Measurements from ENCODE around the gene DLL1.

DNA sequence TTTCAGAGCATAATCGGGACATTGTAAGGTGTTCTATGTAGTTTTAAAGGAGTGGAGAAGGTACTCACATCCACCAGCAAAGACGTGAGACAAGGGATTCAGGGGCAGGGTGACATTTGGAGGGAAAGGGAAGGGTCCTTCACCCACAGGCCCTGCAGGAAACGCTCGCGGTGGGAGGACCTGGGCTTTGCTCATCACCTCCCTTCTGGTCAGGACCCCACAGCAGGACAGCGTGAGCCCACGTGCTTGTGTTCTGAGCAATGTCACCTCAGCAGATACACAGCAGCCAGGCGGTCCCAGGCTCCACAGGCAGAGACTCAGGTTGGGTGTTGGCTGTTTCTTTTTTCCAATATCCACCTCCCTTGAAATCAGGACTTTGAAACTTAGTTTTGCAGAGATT lies 27.5 kb downstream of the DLL1 start:
- TF ChIP-seq POLR2A (IDR thresholded peaks at IDR 0.05), result no peak
- TF ChIP-seq, protein P1, sequence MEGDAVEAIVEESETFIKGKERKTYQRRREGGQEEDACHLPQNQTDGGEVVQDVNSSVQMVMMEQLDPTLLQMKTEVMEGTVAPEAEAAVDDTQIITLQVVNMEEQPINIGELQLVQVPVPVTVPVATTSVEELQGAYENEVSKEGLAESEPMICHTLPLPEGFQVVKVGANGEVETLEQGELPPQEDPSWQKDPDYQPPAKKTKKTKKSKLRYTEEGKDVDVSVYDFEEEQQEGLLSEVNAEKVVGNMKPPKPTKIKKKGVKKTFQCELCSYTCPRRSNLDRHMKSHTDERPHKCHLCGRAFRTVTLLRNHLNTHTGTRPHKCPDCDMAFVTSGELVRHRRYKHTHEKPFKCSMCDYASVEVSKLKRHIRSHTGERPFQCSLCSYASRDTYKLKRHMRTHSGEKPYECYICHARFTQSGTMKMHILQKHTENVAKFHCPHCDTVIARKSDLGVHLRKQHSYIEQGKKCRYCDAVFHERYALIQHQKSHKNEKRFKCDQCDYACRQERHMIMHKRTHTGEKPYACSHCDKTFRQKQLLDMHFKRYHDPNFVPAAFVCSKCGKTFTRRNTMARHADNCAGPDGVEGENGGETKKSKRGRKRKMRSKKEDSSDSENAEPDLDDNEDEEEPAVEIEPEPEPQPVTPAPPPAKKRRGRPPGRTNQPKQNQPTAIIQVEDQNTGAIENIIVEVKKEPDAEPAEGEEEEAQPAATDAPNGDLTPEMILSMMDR (IDR thresholded peaks at IDR 0.05), result no peak

Data from uterus (tissue), 2 donors.